Erythroblast (primary cell): Measurements from ENCODE around the gene PPFIA2.

ENCODE experiments used
- GATA1 ChIP-seq: IDR thresholded peaks from 2 replicates; pipeline ENCODE4 v1.6.1; 2011; ENCODE audit warnings: low read depth, mild to moderate bottlenecking, control low read depth, low read length, moderate library complexity
- POLR2A ChIP-seq: IDR thresholded peaks from 2 replicates; pipeline ENCODE4 v1.6.1; 2011; ENCODE audit warnings: mild to moderate bottlenecking, low read length

DNA sequence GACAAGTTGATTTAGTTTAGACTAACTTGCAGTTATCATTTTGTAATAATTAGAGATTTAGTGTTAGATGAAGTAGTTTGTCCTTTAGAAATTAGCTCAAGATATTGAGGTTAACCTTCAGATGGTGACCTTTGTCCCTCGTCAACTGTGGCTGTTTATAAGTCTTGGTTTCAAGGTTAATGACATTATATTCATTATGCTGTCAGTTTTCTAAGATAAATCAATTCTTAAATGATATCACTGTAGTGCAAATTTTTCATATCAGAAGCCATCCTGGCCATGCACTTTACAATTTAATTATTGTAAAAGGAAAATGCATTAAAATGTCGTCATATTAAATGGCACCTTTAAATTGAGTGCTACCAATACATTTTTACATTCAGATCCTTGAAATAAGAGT lies 19.6 kb upstream of the PPFIA2 start:
- TF ChIP-seq POLR2A (no peak), GATA1 (no peak)
